ENCODE data around the gene KIF3B.

DNA sequence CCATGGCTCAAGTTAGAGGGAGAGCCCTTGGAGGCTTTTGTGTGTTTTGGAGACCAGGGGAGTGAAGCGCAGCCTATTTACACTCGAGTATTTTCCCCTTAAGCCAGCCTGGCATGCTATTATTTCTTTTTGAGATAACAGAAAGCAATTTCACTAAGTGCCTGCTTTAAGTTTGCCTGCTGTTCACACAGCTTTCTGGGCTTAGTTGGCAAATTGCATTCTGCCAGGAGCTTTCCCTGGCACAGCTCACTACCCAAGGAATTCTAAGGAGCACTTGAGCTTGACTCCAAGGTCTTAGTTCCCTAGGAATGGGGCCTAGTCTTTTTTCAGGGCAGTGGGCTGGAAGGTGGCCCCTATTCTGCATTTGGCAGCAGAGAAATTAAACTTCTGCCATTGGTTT lies 61.7 kb downstream of the KIF3B start:
- no peak for TF ChIP-seq EZH2 (IDR thresholded peaks at IDR 0.05; ENCODE audit: borderline replicate concordance, insufficient read depth, low read depth, low read length, poor library complexity, severe bottlenecking)
- TF ChIP-seq, protein P1, sequence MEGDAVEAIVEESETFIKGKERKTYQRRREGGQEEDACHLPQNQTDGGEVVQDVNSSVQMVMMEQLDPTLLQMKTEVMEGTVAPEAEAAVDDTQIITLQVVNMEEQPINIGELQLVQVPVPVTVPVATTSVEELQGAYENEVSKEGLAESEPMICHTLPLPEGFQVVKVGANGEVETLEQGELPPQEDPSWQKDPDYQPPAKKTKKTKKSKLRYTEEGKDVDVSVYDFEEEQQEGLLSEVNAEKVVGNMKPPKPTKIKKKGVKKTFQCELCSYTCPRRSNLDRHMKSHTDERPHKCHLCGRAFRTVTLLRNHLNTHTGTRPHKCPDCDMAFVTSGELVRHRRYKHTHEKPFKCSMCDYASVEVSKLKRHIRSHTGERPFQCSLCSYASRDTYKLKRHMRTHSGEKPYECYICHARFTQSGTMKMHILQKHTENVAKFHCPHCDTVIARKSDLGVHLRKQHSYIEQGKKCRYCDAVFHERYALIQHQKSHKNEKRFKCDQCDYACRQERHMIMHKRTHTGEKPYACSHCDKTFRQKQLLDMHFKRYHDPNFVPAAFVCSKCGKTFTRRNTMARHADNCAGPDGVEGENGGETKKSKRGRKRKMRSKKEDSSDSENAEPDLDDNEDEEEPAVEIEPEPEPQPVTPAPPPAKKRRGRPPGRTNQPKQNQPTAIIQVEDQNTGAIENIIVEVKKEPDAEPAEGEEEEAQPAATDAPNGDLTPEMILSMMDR (IDR thresholded peaks at IDR 0.05) = no peak

All from B cell (primary cell).